ENCODE data around the gene FAM222A.

FAM222A gene

GRCh38 chr12:109808876-109809646, 95.4 kb downstream of the FAM222A start:
- no peak for DNase-seq

- DNase-seq, result no peak
Observed at GRCh38 chr12:109810954-109811623, 97.5 kb downstream of the FAM222A start.

GRCh38 chr12:109811624-109811995, 98.0 kb downstream of the FAM222A start:
- no peak for DNase-seq

GRCh38 chr12:109813810-109814416, 100.3 kb downstream of the FAM222A start:
- no peak for DNase-seq

- DNase-seq, result no peak
Observed at GRCh38 chr12:109814600-109815150, 101.0 kb downstream of the FAM222A start.

GRCh38 chr12:109815225-109815624, 101.6 kb downstream of the FAM222A start:
- DNase-seq, result no peak

GRCh38 chr12:109815757-109816617, 102.4 kb downstream of the FAM222A start:
- no peak for DNase-seq

- DNase-seq, result no peak
Observed at GRCh38 chr12:109816870-109817269, 103.2 kb downstream of the FAM222A start.

- DNase-seq, result no peak
Observed at GRCh38 chr12:109817627-109818231, 104.1 kb downstream of the FAM222A start.

GRCh38 chr12:109818253-109818652, 104.6 kb downstream of the FAM222A start:
- DNase-seq, result no peak

- DNase-seq, result no peak
Observed at GRCh38 chr12:109818905-109819500, 105.4 kb downstream of the FAM222A start.

Measured in activated T-cell treated with anti-CD3 and anti-CD28 coated beads, Interleukin-2, amount 50 U/mL, for 1 hour (primary cell).